Natural killer cell (primary cell): Measurements from ENCODE around the gene SPATA12. TPM values are rescaled to one million over a fixed set of nuclear protein-coding genes. Genes with fewer than 3 reads are reported as not detected.

Experiments
- ATAC-seq, 3 donors: fragments of 150-1000 bp in 2 of 3; fragments of 200-7000 bp in 1 of 3; cut with Tn5 transposase; 1 replicate in 1 of 3; 2 replicates in 2 of 3; pipeline ENCODE4 v1.10.0; 2021; ENCODE audit warnings: mild to moderate bottlenecking in 2 of 3, moderate library complexity in 2 of 3
- DNase-seq, 2 donors: peaks; one replicate each; pipeline versions ENCODE4 v3.0.0 to v3.0.0-alpha.2; 2013 to 2021; ENCODE audit warnings: mixed read lengths in 1 of 2
- H3K27ac ChIP-seq: one replicate; pipeline ENCODE4 v1.5.1; 2013; ENCODE audit warnings: mild to moderate bottlenecking, low read length
- H3K27me3 ChIP-seq: one replicate; pipeline ENCODE4 v1.6.1; 2013; ENCODE audit warnings: low read length; ENCODE audit not compliant: control insufficient read depth, insufficient read depth
- H3K36me3 ChIP-seq: one replicate; pipeline ENCODE4 v1.6.1; 2013; ENCODE audit warnings: low read length; ENCODE audit not compliant: control insufficient read depth, insufficient read depth
- H3K4me1 ChIP-seq: one replicate; pipeline ENCODE4 v1.6.1; 2013; ENCODE audit warnings: low read length; ENCODE audit not compliant: control insufficient read depth, insufficient read depth
- H3K4me3 ChIP-seq: one replicate; pipeline ENCODE4 v1.5.1; 2013; ENCODE audit warnings: low read length
- H3K9me3 ChIP-seq: one replicate; pipeline ENCODE4 v1.6.1; 2013; ENCODE audit warnings: low read length; ENCODE audit not compliant: control insufficient read depth, insufficient read depth
- H3K27ac Mint-ChIP-seq, 2 donors: one replicate each; pipeline ENCODE4 v1.8.0; 2022; ENCODE audit warnings: mild to moderate bottlenecking in 2 of 2, mixed read lengths in 2 of 2, moderate library complexity in 1 of 2
- H3K27me3 Mint-ChIP-seq, 2 donors: one replicate each; pipeline ENCODE4 v1.8.0; 2022; ENCODE audit warnings: low read depth in 2 of 2, mixed read lengths in 2 of 2
- H3K36me3 Mint-ChIP-seq: one replicate; pipeline ENCODE4 v1.8.0; 2022; ENCODE audit warnings: mixed read lengths
- H3K4me1 Mint-ChIP-seq, 2 donors: one replicate each; pipeline ENCODE4 v1.8.0; 2022; ENCODE audit warnings: mixed read lengths in 2 of 2
- H3K4me3 Mint-ChIP-seq: one replicate; pipeline ENCODE4 v1.8.0; 2022; ENCODE audit warnings: mild to moderate bottlenecking, moderate library complexity, mixed read lengths
- H3K9me3 Mint-ChIP-seq, 2 donors: one replicate each; pipeline ENCODE4 v1.8.0; 2022; ENCODE audit warnings: mixed read lengths in 2 of 2
- WGBS: methylation state at CpG from one replicate; pipeline ENCODE4 v1.1.7; 2013; ENCODE audit warnings: missing lambda C conversion rate; ENCODE audit not compliant: insufficient coverage; 5-methylcytosine and 5-hydroxymethylcytosine counted together
- intact Hi-C: fragments of 100-400 bp; cut with micrococcal nuclease; formaldehyde crosslinking; loops from one replicate; pipeline ENCODE4 v1.14.2; 2022
- total RNA-seq, 4 donors: library from RNA; stranded (reverse); fragments of 120-200 nt in 1 of 4; gene quantifications; one replicate each; pipeline versions ENCODE4 v1.2.3 to v1.2.4, GENCODE V29; 2013 to 2022
- TF ChIP-seq, protein P1 (sequence below): fragments of 200-600 bp; IDR thresholded peaks from one replicate; pipeline ENCODE4 v1.8.0; 2022; ENCODE audit warnings: antibody characterized with exemption

SPATA12 gene
- total RNA-seq, 3 donors from 2014 or later (not counting 1 experiment from before 2014, with no cell fraction given), result not detected

DNA sequence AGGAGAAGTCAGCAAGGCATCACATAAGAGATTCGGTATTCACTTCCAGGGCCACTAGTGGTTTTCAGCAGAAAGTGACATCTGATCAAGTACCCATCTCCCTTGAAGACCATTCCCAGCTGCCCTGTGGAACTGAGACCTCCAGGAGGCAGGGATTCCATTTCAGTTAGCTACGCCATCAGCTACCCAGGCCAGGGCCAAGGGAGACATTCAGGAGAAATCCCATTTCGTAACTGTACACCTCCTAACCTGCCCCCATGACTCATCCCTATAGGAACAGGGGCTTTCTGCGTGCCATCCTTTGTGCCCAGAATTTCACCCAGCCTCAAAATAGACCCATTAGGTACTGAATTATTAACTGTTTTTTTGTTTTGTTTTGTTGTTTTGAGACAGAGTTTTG, 24.7 kb downstream of the SPATA12 start:
- Mint-ChIP-seq H3K27me3 (peaks cover 10 to 15% of the 10 kb centered on the region in 2 donors), H3K27ac (no peak overlapping the region), H3K36me3 (no peaks in the 10 kb centered on the region), H3K4me1 (no peaks in the 10 kb centered on the region), H3K9me3 (no peaks in the 10 kb centered on the region), H3K4me3 (no peak overlapping the region)
- intact Hi-C loops, result no loop called here
- DNase-seq (no peak), ATAC-seq (no peak)
- TF ChIP-seq, protein P1, sequence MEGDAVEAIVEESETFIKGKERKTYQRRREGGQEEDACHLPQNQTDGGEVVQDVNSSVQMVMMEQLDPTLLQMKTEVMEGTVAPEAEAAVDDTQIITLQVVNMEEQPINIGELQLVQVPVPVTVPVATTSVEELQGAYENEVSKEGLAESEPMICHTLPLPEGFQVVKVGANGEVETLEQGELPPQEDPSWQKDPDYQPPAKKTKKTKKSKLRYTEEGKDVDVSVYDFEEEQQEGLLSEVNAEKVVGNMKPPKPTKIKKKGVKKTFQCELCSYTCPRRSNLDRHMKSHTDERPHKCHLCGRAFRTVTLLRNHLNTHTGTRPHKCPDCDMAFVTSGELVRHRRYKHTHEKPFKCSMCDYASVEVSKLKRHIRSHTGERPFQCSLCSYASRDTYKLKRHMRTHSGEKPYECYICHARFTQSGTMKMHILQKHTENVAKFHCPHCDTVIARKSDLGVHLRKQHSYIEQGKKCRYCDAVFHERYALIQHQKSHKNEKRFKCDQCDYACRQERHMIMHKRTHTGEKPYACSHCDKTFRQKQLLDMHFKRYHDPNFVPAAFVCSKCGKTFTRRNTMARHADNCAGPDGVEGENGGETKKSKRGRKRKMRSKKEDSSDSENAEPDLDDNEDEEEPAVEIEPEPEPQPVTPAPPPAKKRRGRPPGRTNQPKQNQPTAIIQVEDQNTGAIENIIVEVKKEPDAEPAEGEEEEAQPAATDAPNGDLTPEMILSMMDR, result no peak
- no peaks in the 10 kb centered on the region for H3K9me3 ChIP-seq
- no peaks in the 10 kb centered on the region for H3K36me3 ChIP-seq
- H3K4me1 ChIP-seq, result no peaks in the 10 kb centered on the region
- WGBS, result 94% methylated on average over 3 of the region's 4 CpGs
- no peak overlapping the region for H3K27ac ChIP-seq
- no peak overlapping the region for H3K4me3 ChIP-seq
- peaks cover 2% of the 10 kb centered on the region for H3K27me3 ChIP-seq

DNA sequence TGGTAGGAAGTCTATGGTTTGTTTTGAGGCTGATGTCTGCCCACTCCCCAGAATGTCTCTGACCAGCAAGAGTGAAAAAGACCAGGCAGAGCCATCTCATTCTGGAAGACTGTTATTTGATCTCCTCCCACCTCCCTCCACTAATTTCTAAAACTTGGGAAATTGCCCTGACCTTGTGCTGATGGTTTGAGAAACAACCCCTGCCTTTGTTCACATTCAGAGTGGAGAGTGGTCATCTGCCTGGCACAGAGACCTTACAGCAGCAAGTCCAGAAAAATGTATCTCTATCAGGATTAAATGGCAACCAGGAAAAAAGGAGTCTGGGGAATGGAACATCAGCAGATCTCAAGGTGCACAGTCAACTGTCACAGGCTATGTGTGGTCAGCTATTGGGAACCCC, 25.7 kb downstream of the SPATA12 start:
- Histone ChIP-seq H3K27me3 (peaks cover under 1% of the 10 kb centered on the region), H3K36me3 (no peaks in the 10 kb centered on the region), H3K4me1 (no peaks in the 10 kb centered on the region), H3K9me3 (no peaks in the 10 kb centered on the region), H3K27ac (no peak overlapping the region), H3K4me3 (no peak overlapping the region)
- Mint-ChIP-seq H3K9me3 (no peaks in the 10 kb centered on the region), H3K4me1 (no peaks in the 10 kb centered on the region), H3K27ac (no peak overlapping the region), H3K27me3 (peaks cover under 1 to 7% of the 10 kb centered on the region in 2 donors), H3K4me3 (no peak overlapping the region), H3K36me3 (no peaks in the 10 kb centered on the region)
- ATAC-seq (no peak), DNase-seq (no peak)
- TF ChIP-seq, protein P1, result no peak
- intact Hi-C loops, result no loop called here

DNA sequence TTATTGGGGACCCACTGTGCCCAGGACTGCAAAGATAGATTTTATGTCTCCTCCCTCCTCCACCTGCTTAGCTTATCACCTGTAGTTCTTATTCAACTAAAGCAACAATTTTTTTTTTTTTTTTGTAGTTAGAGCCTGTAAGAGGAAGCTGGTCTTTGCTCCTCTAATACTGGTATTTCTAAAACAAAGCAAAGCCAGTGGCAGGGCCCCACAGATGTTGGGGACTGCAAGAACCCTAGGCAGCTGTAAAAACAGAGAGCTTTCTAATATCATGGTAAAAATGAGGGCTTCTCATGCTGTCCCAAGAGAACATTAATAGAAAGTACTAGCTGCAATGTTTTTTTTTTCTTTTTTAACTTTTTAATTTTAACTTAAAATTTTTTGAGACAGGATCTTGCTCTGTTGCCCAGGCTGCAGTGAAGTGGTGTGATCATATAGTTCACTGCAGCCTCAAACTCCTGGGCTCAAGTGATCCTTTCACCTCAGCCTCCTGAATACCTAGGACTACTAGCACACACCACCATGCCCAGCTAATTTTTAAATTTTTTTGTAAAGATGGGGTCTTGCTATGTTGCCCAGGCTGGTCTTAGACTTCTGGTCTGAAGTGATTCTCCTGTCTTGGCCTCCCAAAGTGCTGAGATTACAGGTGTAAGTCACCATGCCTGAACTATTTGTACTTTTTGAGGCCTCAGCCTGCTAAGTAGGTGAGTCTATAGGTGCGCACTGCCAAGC, 27.1 kb downstream of the SPATA12 start:
- Histone ChIP-seq H3K9me3 (no peaks in the 10 kb centered on the region), H3K4me1 (no peaks in the 10 kb centered on the region), H3K4me3 (no peak overlapping the region), H3K36me3 (no peaks in the 10 kb centered on the region), H3K27me3 (no peaks in the 10 kb centered on the region), H3K27ac (no peak overlapping the region)
- H3K9me3 Mint-ChIP-seq, result no peaks in the 10 kb centered on the region
- no peak overlapping the region for H3K27ac Mint-ChIP-seq
- no peak for DNase-seq
- H3K36me3 Mint-ChIP-seq, result no peaks in the 10 kb centered on the region
- H3K27me3 Mint-ChIP-seq, result peaks cover 0 to 7% of the 10 kb centered on the region in 2 donors
- 100% methylated on average over 1 of the region's 1 CpG for WGBS
- TF ChIP-seq, protein P1, result no peak
- H3K4me3 Mint-ChIP-seq, result no peak overlapping the region
- ATAC-seq, result no peak
- intact Hi-C loops, result no loop called here
- no peaks in the 10 kb centered on the region for H3K4me1 Mint-ChIP-seq

DNA sequence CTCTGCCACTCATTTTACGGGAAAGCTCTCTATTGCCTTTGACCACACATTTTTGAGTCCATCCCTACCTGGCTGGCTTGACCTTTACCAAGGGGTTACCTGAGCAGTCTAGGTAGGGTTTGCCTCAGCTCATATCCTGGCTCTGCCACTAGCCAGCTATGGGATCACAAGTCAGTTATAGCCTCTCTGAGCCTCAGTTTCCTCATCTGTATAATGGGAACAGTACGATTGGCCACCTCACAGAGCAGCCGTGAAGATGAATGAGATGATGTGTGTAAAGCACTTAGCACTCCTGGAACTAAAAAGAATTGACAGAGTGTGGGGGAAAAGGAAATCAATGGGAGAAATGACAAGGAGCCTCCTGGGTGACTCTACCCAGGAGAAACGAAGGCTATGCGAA, 28.0 kb downstream of the SPATA12 start:
- peaks cover 0 to 7% of the 10 kb centered on the region in 2 donors for H3K27me3 Mint-ChIP-seq
- no peak overlapping the region for H3K27ac Mint-ChIP-seq
- H3K36me3 ChIP-seq, result no peaks in the 10 kb centered on the region
- H3K4me1 ChIP-seq, result no peaks in the 10 kb centered on the region
- ATAC-seq, result no peak
- H3K4me1 Mint-ChIP-seq, result no peaks in the 10 kb centered on the region
- H3K27ac ChIP-seq, result no peak overlapping the region
- intact Hi-C loops, result no loop called here
- H3K36me3 Mint-ChIP-seq, result no peaks in the 10 kb centered on the region
- WGBS, result 75% methylated on average over 5 of the region's 5 CpGs
- no peak overlapping the region for H3K4me3 ChIP-seq
- no peak for DNase-seq
- TF ChIP-seq, protein P1, result no peak
- H3K9me3 ChIP-seq, result no peaks in the 10 kb centered on the region
- no peaks in the 10 kb centered on the region for H3K9me3 Mint-ChIP-seq
- no peak overlapping the region for H3K4me3 Mint-ChIP-seq
- no peaks in the 10 kb centered on the region for H3K27me3 ChIP-seq
